ENCODE results near the gene MAEL.

- TF ChIP-seq CTCF (IDR thresholded peaks at IDR 0.05): no peak
- TF ChIP-seq SIN3A (IDR thresholded peaks at IDR 0.05; ENCODE audit: borderline replicate concordance, insufficient read depth, low read depth, low read length): no peak
- no peak for TF ChIP-seq POLR2AphosphoS5 (IDR thresholded peaks at IDR 0.05; ENCODE audit: low read depth, low read length)
Measured at GRCh38 chr1:166972193-166972592, 16.9 kb upstream of the MAEL start.

Data from Panc1 (cell line).